Amniotic stem cell (primary cell): ENCODE results near the gene ATP5PF.
A peak's percentile ranks its signal among the peaks of the same experiment; 100 is the strongest.
"Not testable (repeated sequence)": the region's sequence is repeated elsewhere in the genome, so short reads cannot be mapped to it uniquely, and the experiment has no call there.

Source experiments
- DNase-seq: peaks from one replicate; lab custom pipeline; 2025; lab: John Stamatoyannopoulos, UW

The ATP5PF gene, protein sequence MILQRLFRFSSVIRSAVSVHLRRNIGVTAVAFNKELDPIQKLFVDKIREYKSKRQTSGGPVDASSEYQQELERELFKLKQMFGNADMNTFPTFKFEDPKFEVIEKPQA

DNA sequence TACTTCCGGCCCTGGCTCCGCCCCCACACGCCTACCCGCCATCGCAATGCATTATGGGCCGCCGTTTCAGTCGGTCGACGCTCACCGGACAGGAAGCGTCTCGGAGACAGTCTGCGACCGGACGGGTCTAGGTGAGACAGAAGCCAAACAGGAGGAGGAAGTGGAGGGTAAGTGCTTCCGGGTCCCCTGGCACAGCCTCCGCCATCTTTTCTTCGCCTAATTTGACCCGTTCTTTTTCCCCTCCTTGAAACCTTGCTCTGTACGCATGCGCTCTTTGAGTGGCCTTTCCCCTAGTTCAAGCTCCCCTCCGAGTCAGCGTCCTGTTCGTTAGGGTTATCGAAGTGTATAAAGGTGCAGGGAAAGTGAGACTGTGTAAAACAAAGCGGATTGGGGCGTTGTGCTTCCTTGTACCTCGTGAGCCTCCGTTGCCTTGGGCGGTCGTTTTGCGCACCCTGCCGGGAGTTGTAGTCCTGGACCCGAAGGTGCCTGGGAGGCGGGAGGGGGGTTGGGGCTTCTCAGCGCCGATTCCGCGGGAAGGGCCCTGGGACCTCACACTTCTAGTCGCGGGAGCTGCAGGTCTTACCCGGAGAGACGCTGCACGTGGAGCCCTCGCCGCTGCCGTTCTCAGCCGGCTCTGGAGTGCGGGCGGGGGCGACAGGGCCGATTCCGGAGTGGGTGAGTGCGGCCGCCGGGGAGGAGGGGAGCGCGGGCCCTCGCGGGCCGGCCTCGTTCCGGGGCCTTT lies at the start of gene ATP5PF, which contains the start of gene GABPA:
ATP5PF (minus strand) TSS at position 1 of the 742 bp plus-strand sequence. CDS start 5,110 bp downstream, outside the sequence.
GABPA (plus strand) TSS at position 69 of the 742 bp plus-strand sequence. CDS start 6,627 bp downstream, outside the sequence.
- peak; percentile 99 for DNase-seq

DNA sequence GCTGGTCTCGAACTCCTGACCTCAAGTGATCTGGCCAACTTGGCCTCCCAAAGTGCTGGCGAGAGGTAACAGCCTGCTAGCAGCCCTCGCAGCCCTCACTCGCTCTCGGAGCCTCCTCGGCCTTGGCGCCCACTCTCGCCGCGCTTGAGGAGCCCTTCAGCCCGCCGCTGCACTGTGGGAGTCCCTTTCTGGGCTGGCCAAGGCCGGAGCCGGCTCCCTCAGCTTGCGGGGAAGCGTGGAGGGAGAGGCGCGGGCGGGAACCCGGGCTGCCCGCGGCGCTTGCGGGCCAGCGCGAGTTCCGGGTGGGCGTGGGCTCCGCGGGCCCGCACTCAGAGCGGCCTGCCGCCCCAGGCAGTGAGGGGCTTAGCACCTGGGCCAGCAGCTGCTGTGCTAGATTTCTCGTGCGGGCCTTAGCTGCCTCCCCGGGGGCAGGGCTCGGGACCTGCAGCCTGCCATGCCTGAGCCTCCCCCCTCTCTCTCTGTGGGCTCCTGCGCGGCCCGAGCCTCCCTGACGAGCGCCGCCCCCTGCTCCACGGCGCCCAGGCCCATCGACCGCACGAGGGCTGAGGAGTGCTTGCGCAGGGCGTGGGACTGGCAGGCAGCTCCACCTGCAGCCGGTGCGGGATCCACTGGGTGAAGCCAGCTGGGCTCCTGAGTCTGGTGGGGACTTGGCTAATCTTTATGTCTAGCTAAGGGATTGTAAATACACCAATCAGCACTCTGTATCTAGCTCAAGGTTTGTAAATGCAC lies 43.6 kb upstream of the ATP5PF start:
- DNase-seq: not testable (repeated sequence)

GRCh38 chr21:25776440-25776839 lies 41.7 kb upstream of the ATP5PF start:
- DNase-seq: no peak

GRCh38 chr21:25772686-25773085 lies 38.0 kb upstream of the ATP5PF start:
- no peak for DNase-seq

- no peak for DNase-seq
Measured at GRCh38 chr21:25767921-25768320, 33.2 kb upstream of the ATP5PF start.

- DNase-seq: no peak
Measured at GRCh38 chr21:25764065-25764464, 29.4 kb upstream of the ATP5PF start.

- no peak for DNase-seq
Measured at GRCh38 chr21:25760677-25761076, 26.0 kb upstream of the ATP5PF start.

GRCh38 chr21:25760061-25760460 lies 25.4 kb upstream of the ATP5PF start:
- DNase-seq: no peak

DNA sequence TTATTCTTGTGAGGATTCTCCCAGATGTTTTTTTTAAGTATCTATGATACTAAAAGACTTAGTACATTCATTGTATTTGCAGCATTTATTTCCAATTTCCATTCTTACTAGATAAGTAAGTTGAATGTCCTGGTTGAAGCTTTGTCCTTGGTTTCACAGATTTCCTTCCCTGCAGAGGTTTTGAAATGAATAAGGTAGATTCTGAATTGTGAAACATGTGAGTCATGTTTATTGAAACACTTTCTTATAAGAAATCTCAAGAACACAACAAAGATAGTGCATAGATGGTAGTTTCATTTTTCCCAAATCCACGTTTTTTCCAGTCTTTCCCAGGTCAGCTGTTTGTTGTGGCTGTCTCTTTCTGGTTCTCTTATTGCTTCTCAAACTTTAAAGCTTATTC lies 24.9 kb upstream of the ATP5PF start:
- no peak for DNase-seq

DNA sequence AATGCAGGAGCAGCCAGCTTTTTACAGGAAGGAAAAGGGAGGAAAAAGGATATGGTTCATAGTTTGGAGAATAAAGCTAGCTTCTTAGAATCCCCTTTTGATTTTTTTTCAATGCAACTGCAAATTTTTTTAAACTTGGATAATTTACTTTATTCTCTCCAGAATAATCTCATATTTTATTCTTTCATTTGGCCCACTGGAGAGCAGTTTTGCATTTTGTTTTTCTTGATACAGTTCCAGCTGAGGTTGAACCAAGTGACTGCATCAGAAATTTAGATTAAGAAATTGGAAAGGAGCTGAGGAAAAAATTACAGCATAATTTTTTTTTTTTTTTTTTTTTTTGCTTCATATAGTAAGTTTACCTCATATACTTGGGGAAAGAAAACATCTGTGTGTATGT lies 22.8 kb upstream of the ATP5PF start:
- DNase-seq: no peak

DNA sequence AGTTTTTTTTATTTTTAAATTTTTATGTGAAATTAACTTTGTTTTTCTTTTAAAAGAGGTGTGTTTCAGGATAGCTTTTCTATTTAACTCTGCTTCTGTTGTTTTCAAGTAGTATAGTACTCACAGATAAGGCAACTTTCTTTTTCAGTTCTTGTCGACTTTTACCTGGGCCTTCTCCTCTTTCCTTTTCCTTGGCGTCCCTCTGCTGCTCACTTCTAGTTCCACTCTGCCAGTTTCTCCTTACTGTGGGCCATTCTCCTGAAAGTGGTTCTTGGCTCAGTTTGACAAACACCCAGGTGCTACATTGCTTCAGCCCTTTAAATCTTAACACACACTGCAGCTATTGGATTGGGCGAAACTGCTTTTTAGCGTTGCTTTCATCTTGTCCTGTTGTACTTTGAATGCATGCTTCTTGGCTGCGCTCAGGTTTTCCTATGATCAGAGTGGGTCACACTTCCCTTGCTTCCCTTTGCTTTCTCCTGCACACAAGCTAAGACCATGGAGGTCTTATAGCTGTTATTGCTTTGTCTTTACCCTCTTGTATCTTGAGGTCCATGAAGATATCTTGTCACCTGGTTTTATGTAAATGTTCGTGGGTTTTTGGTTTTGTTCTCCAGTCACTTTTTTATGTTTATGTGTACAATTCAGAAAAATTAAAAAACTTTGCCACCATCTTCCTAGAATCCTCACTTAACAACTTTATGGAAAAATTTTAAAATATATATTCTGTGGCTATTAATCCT lies 21.7 kb upstream of the ATP5PF start:
- no peak for DNase-seq

DNA sequence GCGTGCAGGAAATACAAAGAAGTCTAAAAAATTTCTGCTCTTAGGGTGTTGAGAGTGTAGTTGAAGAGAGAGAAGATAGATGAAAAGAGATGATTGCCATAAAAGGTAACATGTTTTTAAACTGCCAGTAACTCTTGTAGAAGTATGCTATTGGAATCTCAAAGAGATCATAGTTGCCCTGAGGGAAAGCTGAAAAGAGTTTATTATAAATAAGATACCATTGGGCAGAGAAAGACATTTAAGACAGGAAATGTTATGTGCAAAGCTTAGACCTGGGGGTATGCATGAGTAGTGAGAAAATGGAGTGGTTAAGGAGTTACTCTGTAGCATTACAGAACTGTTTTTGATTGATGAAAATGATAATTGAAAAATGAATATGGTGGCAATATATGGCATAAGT lies 17.7 kb upstream of the ATP5PF start:
- no peak for DNase-seq

- DNase-seq: no peak
Measured at GRCh38 chr21:25750085-25750484, 15.4 kb upstream of the ATP5PF start.

DNA sequence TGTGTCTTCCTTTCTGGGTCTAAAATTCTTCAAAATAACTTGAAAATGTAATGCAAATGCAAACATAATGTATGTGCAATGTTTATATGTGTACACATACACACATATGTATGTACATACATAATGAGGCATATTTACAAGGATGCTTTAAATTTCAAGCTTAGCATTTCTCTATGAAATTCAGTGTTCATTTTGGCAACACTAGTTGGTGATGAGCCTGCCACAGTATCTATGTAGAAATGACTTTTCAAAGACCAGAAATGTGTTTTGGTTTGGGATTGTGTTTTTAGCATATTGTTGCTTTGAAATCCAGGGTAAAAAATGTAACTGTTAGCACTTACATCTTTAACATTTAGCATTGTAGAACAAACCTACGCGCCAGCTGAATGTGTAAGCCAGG lies 10.2 kb upstream of the ATP5PF start:
- no peak for DNase-seq

DNA sequence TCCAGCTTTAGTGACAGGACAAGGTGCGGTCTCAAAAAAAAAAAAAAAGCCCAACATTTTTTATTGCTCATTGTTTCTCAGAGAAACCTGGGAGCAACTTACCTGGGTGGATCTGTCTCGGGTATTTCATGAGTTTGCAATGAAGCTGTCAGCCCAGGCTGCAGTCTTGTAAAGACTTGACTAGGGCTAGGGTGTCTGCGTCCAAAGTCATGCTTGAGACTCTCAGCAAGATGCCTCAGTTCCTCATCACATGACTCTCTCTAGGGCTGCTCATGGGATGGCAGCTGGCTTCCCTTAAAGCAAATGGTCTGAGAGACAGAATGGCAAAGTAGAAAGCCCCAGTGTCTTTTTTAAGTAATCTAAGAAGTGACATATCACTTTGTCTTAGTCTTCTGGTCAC lies 8.2 kb upstream of the ATP5PF start:
- DNase-seq: no peak

GRCh38 chr21:25737421-25737820 lies 2.7 kb upstream of the ATP5PF start:
- no peak for DNase-seq

GRCh38 chr21:25735646-25736597 lies 1.2 kb upstream of the ATP5PF start:
- DNase-seq: peak; percentile 75

DNA sequence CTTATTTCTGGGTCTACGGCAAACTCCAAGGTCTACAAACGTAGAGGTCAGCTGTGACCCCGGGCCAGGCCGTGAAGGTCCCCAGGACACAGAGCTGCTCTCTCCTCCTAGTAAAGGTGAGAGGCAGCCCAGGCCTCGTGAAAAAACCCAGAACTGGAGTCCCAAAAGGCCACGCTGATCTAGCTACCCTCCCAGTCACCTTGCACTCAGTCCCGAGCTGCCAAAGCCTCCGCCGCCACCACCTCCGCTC lies 125 bp downstream of the ATP5PF start:
- DNase-seq: no peak

- no peak for DNase-seq
Measured at GRCh38 chr21:25733859-25734653, 648 bp downstream of the ATP5PF start.

GRCh38 chr21:25732091-25732760 lies 2.5 kb downstream of the ATP5PF start:
- DNase-seq: no peak
